HEK293 (cell line): ENCODE results near the gene SRC.

Experiments
- BCL11A ChIP-seq: fragments of 450-650 bp; formaldehyde crosslinking; IDR thresholded peaks from 2 replicates; pipeline ENCODE4 v1.5.1; 2016; ENCODE audit warnings: low read depth, missing biosample characterization, missing genetic modification characterization
- PRDM2 ChIP-seq: fragments of 450-650 bp; formaldehyde crosslinking; IDR thresholded peaks from 2 replicates; pipeline ENCODE4 v1.5.1; 2016; ENCODE audit warnings: missing biosample characterization, missing genetic modification characterization, borderline replicate concordance
- SP2 ChIP-seq: fragments of 450-650 bp; formaldehyde crosslinking; IDR thresholded peaks from 2 replicates; pipeline ENCODE4 v1.5.1; 2016; ENCODE audit warnings: missing biosample characterization, missing genetic modification characterization
- ZBTB48 ChIP-seq: fragments of 450-650 bp; formaldehyde crosslinking; IDR thresholded peaks from 2 replicates; pipeline ENCODE4 v1.5.1; 2016; ENCODE audit warnings: missing biosample characterization, missing genetic modification characterization
- ZBTB7A ChIP-seq: fragments of 450-650 bp; formaldehyde crosslinking; IDR thresholded peaks from 2 replicates; pipeline ENCODE4 v1.5.1; 2016; ENCODE audit warnings: low read depth, missing biosample characterization, missing genetic modification characterization
- ZNF292 ChIP-seq: fragments of 450-650 bp; formaldehyde crosslinking; IDR thresholded peaks from 2 replicates; pipeline ENCODE4 v1.5.1; 2016; ENCODE audit warnings: low read depth, missing biosample characterization, missing genetic modification characterization, borderline replicate concordance
- ZNF518A ChIP-seq: fragments of 450-650 bp; formaldehyde crosslinking; conservative IDR thresholded peaks from 2 replicates; pipeline ENCODE4 v1.5.1; 2016; ENCODE audit warnings: low read depth, missing biosample characterization, missing genetic modification characterization
- ZNF544 ChIP-seq: fragments of 450-650 bp; formaldehyde crosslinking; IDR thresholded peaks from 2 replicates; pipeline ENCODE4 v1.5.0; 2017; ENCODE audit warnings: missing biosample characterization, missing genetic modification characterization
- ZNF660 ChIP-seq: fragments of 450-650 bp; IDR thresholded peaks from 2 replicates; pipeline ENCODE4 v1.5.1; 2018; ENCODE audit warnings: missing biosample characterization, mild to moderate bottlenecking, missing genetic modification characterization
- ZNF785 ChIP-seq: fragments of 450-650 bp; formaldehyde crosslinking; IDR thresholded peaks from 2 replicates; pipeline ENCODE4 v1.5.1; 2016; ENCODE audit warnings: missing biosample characterization, missing genetic modification characterization
- ZSCAN30 ChIP-seq: fragments of 450-650 bp; IDR thresholded peaks from 2 replicates; pipeline ENCODE4 v1.5.1; 2018; ENCODE audit warnings: missing biosample characterization, mild to moderate bottlenecking, missing genetic modification characterization, moderate library complexity
- TF ChIP-seq, protein P1 (sequence below): fragments of 450-650 bp; formaldehyde crosslinking; IDR thresholded peaks from 2 replicates; pipeline ENCODE4 v1.5.1; 2016; ENCODE audit warnings: missing biosample characterization, missing genetic modification characterization
- TF ChIP-seq, protein P2 (sequence below): fragments of 450-650 bp; formaldehyde crosslinking; IDR thresholded peaks from 2 replicates; pipeline ENCODE4 v1.5.1; 2016; ENCODE audit warnings: missing biosample characterization, missing genetic modification characterization

DNA sequence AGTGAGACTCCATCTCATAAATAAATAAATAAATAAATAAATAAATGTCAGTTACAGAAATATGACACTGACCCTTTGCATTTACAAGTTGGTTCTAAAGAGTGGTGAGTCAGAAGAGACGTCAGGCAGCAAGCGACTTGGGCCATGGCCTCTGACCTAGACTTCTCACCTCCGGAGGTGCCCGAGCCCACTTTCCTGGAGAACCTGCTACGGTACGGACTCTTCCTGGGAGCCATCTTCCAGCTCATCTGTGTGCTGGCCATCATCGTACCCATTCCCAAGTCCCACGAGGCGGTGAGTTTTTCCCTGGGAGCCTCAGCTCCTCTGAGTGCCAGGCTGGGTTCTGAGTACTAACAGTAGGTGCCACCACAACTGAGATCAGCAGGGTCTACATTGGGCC lies 44.8 kb upstream of the SRC start:
- no peak for TF ChIP-seq PRDM2 (tag by site-specific recombination)
- no peak for TF ChIP-seq ZNF292 (tag by site-specific recombination)
- TF ChIP-seq, protein P1, sequence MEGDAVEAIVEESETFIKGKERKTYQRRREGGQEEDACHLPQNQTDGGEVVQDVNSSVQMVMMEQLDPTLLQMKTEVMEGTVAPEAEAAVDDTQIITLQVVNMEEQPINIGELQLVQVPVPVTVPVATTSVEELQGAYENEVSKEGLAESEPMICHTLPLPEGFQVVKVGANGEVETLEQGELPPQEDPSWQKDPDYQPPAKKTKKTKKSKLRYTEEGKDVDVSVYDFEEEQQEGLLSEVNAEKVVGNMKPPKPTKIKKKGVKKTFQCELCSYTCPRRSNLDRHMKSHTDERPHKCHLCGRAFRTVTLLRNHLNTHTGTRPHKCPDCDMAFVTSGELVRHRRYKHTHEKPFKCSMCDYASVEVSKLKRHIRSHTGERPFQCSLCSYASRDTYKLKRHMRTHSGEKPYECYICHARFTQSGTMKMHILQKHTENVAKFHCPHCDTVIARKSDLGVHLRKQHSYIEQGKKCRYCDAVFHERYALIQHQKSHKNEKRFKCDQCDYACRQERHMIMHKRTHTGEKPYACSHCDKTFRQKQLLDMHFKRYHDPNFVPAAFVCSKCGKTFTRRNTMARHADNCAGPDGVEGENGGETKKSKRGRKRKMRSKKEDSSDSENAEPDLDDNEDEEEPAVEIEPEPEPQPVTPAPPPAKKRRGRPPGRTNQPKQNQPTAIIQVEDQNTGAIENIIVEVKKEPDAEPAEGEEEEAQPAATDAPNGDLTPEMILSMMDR (tag by site-specific recombination) = no peak
- TF ChIP-seq ZSCAN30 (tag by site-specific recombination) = no peak
- TF ChIP-seq ZNF544 = no peak
- TF ChIP-seq ZBTB7A (tag by site-specific recombination) = no peak
- TF ChIP-seq ZBTB48 (tag by site-specific recombination) = no peak
- TF ChIP-seq ZNF518A = no peak
- no peak for TF ChIP-seq ZNF660 (tag by site-specific recombination)
- no peak for TF ChIP-seq ZNF785 (tag by site-specific recombination)
- TF ChIP-seq, protein P2, sequence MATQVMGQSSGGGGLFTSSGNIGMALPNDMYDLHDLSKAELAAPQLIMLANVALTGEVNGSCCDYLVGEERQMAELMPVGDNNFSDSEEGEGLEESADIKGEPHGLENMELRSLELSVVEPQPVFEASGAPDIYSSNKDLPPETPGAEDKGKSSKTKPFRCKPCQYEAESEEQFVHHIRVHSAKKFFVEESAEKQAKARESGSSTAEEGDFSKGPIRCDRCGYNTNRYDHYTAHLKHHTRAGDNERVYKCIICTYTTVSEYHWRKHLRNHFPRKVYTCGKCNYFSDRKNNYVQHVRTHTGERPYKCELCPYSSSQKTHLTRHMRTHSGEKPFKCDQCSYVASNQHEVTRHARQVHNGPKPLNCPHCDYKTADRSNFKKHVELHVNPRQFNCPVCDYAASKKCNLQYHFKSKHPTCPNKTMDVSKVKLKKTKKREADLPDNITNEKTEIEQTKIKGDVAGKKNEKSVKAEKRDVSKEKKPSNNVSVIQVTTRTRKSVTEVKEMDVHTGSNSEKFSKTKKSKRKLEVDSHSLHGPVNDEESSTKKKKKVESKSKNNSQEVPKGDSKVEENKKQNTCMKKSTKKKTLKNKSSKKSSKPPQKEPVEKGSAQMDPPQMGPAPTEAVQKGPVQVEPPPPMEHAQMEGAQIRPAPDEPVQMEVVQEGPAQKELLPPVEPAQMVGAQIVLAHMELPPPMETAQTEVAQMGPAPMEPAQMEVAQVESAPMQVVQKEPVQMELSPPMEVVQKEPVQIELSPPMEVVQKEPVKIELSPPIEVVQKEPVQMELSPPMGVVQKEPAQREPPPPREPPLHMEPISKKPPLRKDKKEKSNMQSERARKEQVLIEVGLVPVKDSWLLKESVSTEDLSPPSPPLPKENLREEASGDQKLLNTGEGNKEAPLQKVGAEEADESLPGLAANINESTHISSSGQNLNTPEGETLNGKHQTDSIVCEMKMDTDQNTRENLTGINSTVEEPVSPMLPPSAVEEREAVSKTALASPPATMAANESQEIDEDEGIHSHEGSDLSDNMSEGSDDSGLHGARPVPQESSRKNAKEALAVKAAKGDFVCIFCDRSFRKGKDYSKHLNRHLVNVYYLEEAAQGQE (tag by site-specific recombination) = no peak
- no peak for TF ChIP-seq SP2 (tag by site-specific recombination)
- no peak for TF ChIP-seq BCL11A (tag by site-specific recombination)
